ENCODE measurements around the gene USP2.

Gene USP2

GRCh38 chr11:119381181-119381988 lies at the start of gene USP2:
Gene USP2 (minus strand): TSS chr11:119381690. CDS start chr11:119373480, 8,210 bp downstream.
- TF ChIP-seq CTCF (IDR thresholded peaks at IDR 0.05; ENCODE audit: insufficient read depth, low read depth, low read length, missing control alignments) = peak; percentile 71
- DNase-seq (ENCODE audit: low read depth) = peak; percentile 99
- peak within 1 kb of the TSS; percentile 53 for H3K4me3 ChIP-seq (ENCODE audit: low read length)

GRCh38 chr11:119427279-119427678 lies 45.8 kb upstream of the USP2 start:
- DNase-seq (ENCODE audit: low read depth) = peak; percentile 84
- TF ChIP-seq CTCF (IDR thresholded peaks at IDR 0.05; ENCODE audit: insufficient read depth, low read depth, low read length, missing control alignments) = no peak
- H3K4me3 ChIP-seq (ENCODE audit: low read length) = no peak overlapping the region

GRCh38 chr11:119426142-119426541 lies 44.7 kb upstream of the USP2 start:
- no peak for TF ChIP-seq CTCF (IDR thresholded peaks at IDR 0.05; ENCODE audit: insufficient read depth, low read depth, low read length, missing control alignments)
- no peak overlapping the region for H3K4me3 ChIP-seq (ENCODE audit: low read length)
- DNase-seq (ENCODE audit: low read depth) = peak; percentile 77

- no peak for DNase-seq (ENCODE audit: low read depth)
- TF ChIP-seq CTCF (IDR thresholded peaks at IDR 0.05; ENCODE audit: insufficient read depth, low read depth, low read length, missing control alignments) = no peak
- no peak overlapping the region for H3K4me3 ChIP-seq (ENCODE audit: low read length)
Measured at GRCh38 chr11:119424775-119425174, 43.3 kb upstream of the USP2 start.

- DNase-seq (ENCODE audit: low read depth) = no peak
- H3K4me3 ChIP-seq (ENCODE audit: low read length) = no peak overlapping the region
- TF ChIP-seq CTCF (IDR thresholded peaks at IDR 0.05; ENCODE audit: insufficient read depth, low read depth, low read length, missing control alignments) = no peak
Measured at GRCh38 chr11:119424276-119424675, 42.8 kb upstream of the USP2 start.

- no peak for DNase-seq (ENCODE audit: low read depth)
- TF ChIP-seq CTCF (IDR thresholded peaks at IDR 0.05; ENCODE audit: insufficient read depth, low read depth, low read length, missing control alignments) = no peak
- H3K4me3 ChIP-seq (ENCODE audit: low read length) = no peak overlapping the region
Measured at GRCh38 chr11:119423509-119424254, 42.2 kb upstream of the USP2 start.
